ENCODE data around the gene TNIK.
A peak's percentile ranks its signal among the peaks of the same experiment; 100 is the strongest.

TNIK gene

GRCh38 chr3:171459942-171460724, at the start of gene TNIK:
Gene TNIK, minus strand, starts transcription at chr3:171460405. Its CDS starts 342 bp downstream, at chr3:171460063.
- no peak for FAIRE-seq
- 0 out of 2 replicates have a peak, but pooled peaks have one; percentile 35 for TF ChIP-seq POLR2A (IDR thresholded peaks at IDR 0.05; ENCODE audit: low read depth, low read length)

GRCh38 chr3:171508676-171509075, 48.5 kb upstream of the TNIK start:
- DNase-seq (ENCODE audit: insufficient read length, low spot score): no peak
- no peak for FAIRE-seq
- TF ChIP-seq POLR2A (IDR thresholded peaks at IDR 0.05; ENCODE audit: low read depth, low read length): no peak

More at GRCh38 chr3:171459942-171460724, at the start of gene TNIK:
- DNase-seq (ENCODE audit: insufficient read length, low spot score): peak; percentile 77

GRCh38 chr3:171508206-171508605, 48.0 kb upstream of the TNIK start:
- DNase-seq (ENCODE audit: insufficient read length, low spot score) (no peak), FAIRE-seq (no peak)
- no peak for TF ChIP-seq POLR2A (IDR thresholded peaks at IDR 0.05; ENCODE audit: low read depth, low read length)

- no peak for FAIRE-seq
- no peak for DNase-seq (ENCODE audit: insufficient read length, low spot score)
- no peak for TF ChIP-seq POLR2A (IDR thresholded peaks at IDR 0.05; ENCODE audit: low read depth, low read length)
These were observed 46.6 kb upstream of the TNIK start for GRCh38 chr3:171506743-171507319.

- no peak for TF ChIP-seq POLR2A (IDR thresholded peaks at IDR 0.05; ENCODE audit: low read depth, low read length)
- no peak for FAIRE-seq
These were observed 45.7 kb upstream of the TNIK start for GRCh38 chr3:171505822-171506333.

GRCh38 chr3:171504376-171504775, 44.2 kb upstream of the TNIK start:
- DNase-seq (ENCODE audit: insufficient read length, low spot score) (no peak), FAIRE-seq (no peak)
- no peak for TF ChIP-seq POLR2A (IDR thresholded peaks at IDR 0.05; ENCODE audit: low read depth, low read length)

More at GRCh38 chr3:171505822-171506333, 45.7 kb upstream of the TNIK start:
- DNase-seq (ENCODE audit: insufficient read length, low spot score): no peak

- DNase-seq (ENCODE audit: insufficient read length, low spot score) (no peak), FAIRE-seq (no peak)
- no peak for TF ChIP-seq POLR2A (IDR thresholded peaks at IDR 0.05; ENCODE audit: low read depth, low read length)
These were observed 43.6 kb upstream of the TNIK start for GRCh38 chr3:171503817-171504216.

GRCh38 chr3:171498921-171499320, 38.7 kb upstream of the TNIK start:
- TF ChIP-seq POLR2A (IDR thresholded peaks at IDR 0.05; ENCODE audit: low read depth, low read length): no peak
- FAIRE-seq: no peak
- DNase-seq (ENCODE audit: insufficient read length, low spot score): no peak

- no peak for TF ChIP-seq POLR2A (IDR thresholded peaks at IDR 0.05; ENCODE audit: low read depth, low read length)
- no peak for DNase-seq (ENCODE audit: insufficient read length, low spot score)
- FAIRE-seq: no peak
These were observed 37.3 kb upstream of the TNIK start for GRCh38 chr3:171497468-171497867.

GRCh38 chr3:171495413-171495812, 35.2 kb upstream of the TNIK start:
- no peak for DNase-seq (ENCODE audit: insufficient read length, low spot score)
- no peak for TF ChIP-seq POLR2A (IDR thresholded peaks at IDR 0.05; ENCODE audit: low read depth, low read length)
- no peak for FAIRE-seq

- FAIRE-seq (no peak), DNase-seq (ENCODE audit: insufficient read length, low spot score) (no peak)
- TF ChIP-seq POLR2A (IDR thresholded peaks at IDR 0.05; ENCODE audit: low read depth, low read length): no peak
These were observed 34.4 kb upstream of the TNIK start for GRCh38 chr3:171494457-171495109.

GRCh38 chr3:171491361-171491760, 31.2 kb upstream of the TNIK start:
- FAIRE-seq (no peak), DNase-seq (ENCODE audit: insufficient read length, low spot score) (no peak)
- TF ChIP-seq POLR2A (IDR thresholded peaks at IDR 0.05; ENCODE audit: low read depth, low read length): no peak

GRCh38 chr3:171490901-171491300, 30.7 kb upstream of the TNIK start:
- DNase-seq (ENCODE audit: insufficient read length, low spot score) (no peak), FAIRE-seq (no peak)
- TF ChIP-seq POLR2A (IDR thresholded peaks at IDR 0.05; ENCODE audit: low read depth, low read length): no peak

- TF ChIP-seq POLR2A (IDR thresholded peaks at IDR 0.05; ENCODE audit: low read depth, low read length): no peak
- no peak for DNase-seq (ENCODE audit: insufficient read length, low spot score)
- no peak for FAIRE-seq
These were observed 29.1 kb upstream of the TNIK start for GRCh38 chr3:171489348-171489747.

Measured in H54 (cell line).